ENCODE results near the gene S100A1.
"Not testable (repeated sequence)": the region's sequence is repeated elsewhere in the genome, so short reads cannot be mapped to it uniquely, and the experiment has no call there.

S100A1 gene

GRCh38 chr1:153630384-153630783 is 2.1 kb downstream of the S100A1 start:
- no peak for DNase-seq (ENCODE audit: low read depth, low spot score)

- DNase-seq (ENCODE audit: low read depth, low spot score): no peak
These were observed 3.1 kb downstream of the S100A1 start for GRCh38 chr1:153631047-153632022.

GRCh38 chr1:153633161-153633753 is 5.0 kb downstream of the S100A1 start:
- no peak for DNase-seq (ENCODE audit: low read depth, low spot score)

GRCh38 chr1:153633754-153634665 is 5.8 kb downstream of the S100A1 start, which contains the start of gene CHTOP:
CHTOP (plus strand) TSS chr1:153634066; CDS start chr1:153636589, 2,523 bp downstream.
- DNase-seq (ENCODE audit: low read depth, low spot score): peak; percentile 97

- DNase-seq (ENCODE audit: low read depth, low spot score): no peak
These were observed 7.6 kb downstream of the S100A1 start for GRCh38 chr1:153635872-153636271.

GRCh38 chr1:153636312-153636711 is 8.1 kb downstream of the S100A1 start:
- no peak for DNase-seq (ENCODE audit: low read depth, low spot score)

GRCh38 chr1:153638261-153638660 is 10.0 kb downstream of the S100A1 start:
- no peak for DNase-seq (ENCODE audit: low read depth, low spot score)

GRCh38 chr1:153639280-153639679 is 11.0 kb downstream of the S100A1 start:
- no peak for DNase-seq (ENCODE audit: low read depth, low spot score)

GRCh38 chr1:153640213-153640612 is 12.0 kb downstream of the S100A1 start:
- DNase-seq (ENCODE audit: low read depth, low spot score): not testable (repeated sequence)

- no peak for DNase-seq (ENCODE audit: low read depth, low spot score)
These were observed 12.6 kb downstream of the S100A1 start for GRCh38 chr1:153640861-153641260.

GRCh38 chr1:153642161-153642560 is 13.9 kb downstream of the S100A1 start:
- DNase-seq (ENCODE audit: low read depth, low spot score): no peak

GRCh38 chr1:153643100-153643499 is 14.9 kb downstream of the S100A1 start:
- no peak for DNase-seq (ENCODE audit: low read depth, low spot score)

- DNase-seq (ENCODE audit: low read depth, low spot score): no peak
These were observed 15.6 kb downstream of the S100A1 start for GRCh38 chr1:153643816-153644215.

GRCh38 chr1:153646672-153647345 is 18.6 kb downstream of the S100A1 start:
- no peak for DNase-seq (ENCODE audit: low read depth, low spot score)

- no peak for DNase-seq (ENCODE audit: low read depth, low spot score)
These were observed 19.1 kb downstream of the S100A1 start for GRCh38 chr1:153647346-153647714.

- DNase-seq (ENCODE audit: low read depth, low spot score): no peak
These were observed 19.9 kb downstream of the S100A1 start for GRCh38 chr1:153648000-153648643.

- DNase-seq (ENCODE audit: low read depth, low spot score): no peak
These were observed 21.1 kb downstream of the S100A1 start for GRCh38 chr1:153649137-153649862.

- DNase-seq (ENCODE audit: low read depth, low spot score): no peak
These were observed 21.6 kb downstream of the S100A1 start for GRCh38 chr1:153649863-153650235.

- DNase-seq (ENCODE audit: low read depth, low spot score): no peak
These were observed 23.5 kb downstream of the S100A1 start for GRCh38 chr1:153651771-153652170.

Data from activated CD4-positive, CD25-positive, alpha-beta regulatory T cell treated with anti-CD3 and anti-CD28 coated beads, Interleukin-2, amount 50 U/mL, for 16 hours (primary cell).